GM04504 (cell line): Measurements from ENCODE around the gene RPUSD1.
"Not testable (repeated sequence)": the region's sequence is repeated elsewhere in the genome, so short reads cannot be mapped to it uniquely, and the experiment has no call there.

ENCODE experiments used
- DNase-seq: peaks from one replicate; pipeline ENCODE4 v3.0.0-alpha.2; 2012; ENCODE audit warnings: low read depth

RPUSD1 gene

GRCh38 chr16:747978-748746 is 40.0 kb downstream of the RPUSD1 start:
- DNase-seq, result no peak

DNA sequence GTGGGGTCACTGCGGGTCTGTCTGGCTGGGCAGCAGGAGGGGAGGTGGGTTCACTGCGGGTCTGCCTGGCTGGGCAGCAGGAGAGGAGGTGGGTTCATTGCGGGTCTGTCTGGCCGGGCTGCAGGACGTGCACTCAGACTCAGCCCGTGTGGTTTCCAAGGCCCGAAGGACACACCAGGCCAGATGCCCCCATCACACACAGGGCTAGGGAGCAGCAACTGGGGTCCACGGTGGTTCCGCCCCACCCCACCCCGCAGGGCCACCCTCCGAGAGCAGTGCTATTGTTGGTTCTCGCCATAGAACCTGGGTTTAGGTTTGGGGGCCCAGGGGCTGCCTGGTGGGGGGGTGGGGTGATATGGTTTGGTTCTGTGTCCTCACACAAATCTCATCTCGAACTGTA is 41.5 kb downstream of the RPUSD1 start:
- no peak for DNase-seq

GRCh38 chr16:745739-746138 is 42.4 kb downstream of the RPUSD1 start:
- DNase-seq, result no peak

- DNase-seq, result no peak
Measured at GRCh38 chr16:743794-744500, 44.2 kb downstream of the RPUSD1 start.

GRCh38 chr16:742894-743293 is 45.3 kb downstream of the RPUSD1 start:
- not testable (repeated sequence) for DNase-seq

DNA sequence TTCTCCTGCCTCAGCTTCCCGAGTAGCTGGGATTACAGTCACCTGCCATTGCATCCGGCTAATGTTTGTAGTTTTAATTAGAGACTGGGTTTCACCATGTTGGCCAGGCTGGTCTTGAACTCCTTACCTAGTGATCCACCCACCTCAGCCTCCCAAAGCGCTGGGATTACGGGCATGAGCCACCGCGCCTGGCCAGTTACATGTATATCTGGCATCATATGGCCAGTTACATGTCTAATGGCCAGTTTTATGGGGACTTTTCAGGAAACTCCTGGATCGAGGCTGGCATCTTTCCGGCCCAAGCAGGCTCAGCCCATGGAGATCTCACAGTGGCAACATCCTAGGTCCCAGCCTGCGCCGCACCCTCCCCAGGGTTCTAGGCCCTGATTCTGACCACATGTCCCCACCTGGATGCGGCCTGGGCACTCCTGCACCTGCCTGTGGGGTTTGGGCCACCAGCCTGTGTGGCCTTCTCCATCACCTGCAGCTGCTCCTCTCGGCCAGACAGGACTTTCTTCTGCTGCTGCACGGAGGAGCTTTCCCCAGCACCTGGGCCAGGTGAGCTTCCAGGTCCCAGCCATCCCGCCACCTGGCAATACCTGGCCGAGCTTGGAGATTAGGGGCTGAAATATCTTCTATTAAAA is 46.1 kb downstream of the RPUSD1 start:
- DNase-seq, result no peak

GRCh38 chr16:740764-741505 is 47.2 kb downstream of the RPUSD1 start, which contains the start of gene CIAO3:
Gene CIAO3, minus strand, starts transcription at chr16:740997. Its CDS starts 12 bp downstream, at chr16:740985.
- peak; percentile 71 for DNase-seq

- no peak for DNase-seq
Measured at GRCh38 chr16:740459-740763, 47.8 kb downstream of the RPUSD1 start.

DNA sequence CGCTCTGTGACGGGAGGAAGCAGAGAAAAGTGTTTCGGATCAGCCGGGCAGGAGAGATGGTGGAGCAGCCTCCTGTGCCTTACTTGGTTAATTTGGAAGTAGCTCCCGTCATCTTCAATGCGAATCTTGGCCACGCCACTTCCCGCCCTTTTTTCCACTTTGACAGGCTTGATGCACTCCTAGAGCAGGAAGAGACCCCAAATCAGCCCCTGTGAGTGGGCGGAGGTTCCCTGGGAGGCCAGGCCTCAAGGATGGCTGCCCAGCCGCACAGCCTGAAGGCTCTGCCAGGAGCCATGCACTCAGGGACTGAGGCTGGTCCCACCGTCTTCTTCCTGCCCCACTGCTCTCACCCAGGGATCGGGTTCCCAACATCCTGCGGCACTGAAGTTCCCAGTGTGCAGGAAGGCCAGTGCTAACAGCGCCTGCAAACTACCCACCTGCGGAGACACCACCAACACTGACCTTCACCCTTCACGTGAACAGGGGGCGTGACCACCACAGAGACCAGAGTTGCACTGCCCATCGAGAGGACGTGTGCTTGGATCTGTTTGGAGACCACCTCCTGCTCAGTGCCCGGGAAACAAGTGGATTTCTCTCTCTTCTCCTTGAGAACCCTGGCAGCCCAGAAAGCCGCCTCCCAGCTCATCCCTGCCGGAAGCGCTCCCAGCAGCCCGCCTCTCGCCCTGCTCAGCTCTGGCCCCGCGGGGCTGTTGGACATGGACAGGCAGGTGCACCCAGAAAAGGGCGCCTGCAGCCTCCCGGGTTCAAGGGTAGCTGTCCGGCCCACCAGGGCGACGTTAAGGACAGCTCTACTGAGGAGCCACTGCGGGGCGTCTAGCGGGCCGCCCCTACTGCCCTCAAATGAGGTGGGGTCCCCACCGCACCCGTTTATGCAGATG is 48.4 kb downstream of the RPUSD1 start:
- DNase-seq, result no peak

DNA sequence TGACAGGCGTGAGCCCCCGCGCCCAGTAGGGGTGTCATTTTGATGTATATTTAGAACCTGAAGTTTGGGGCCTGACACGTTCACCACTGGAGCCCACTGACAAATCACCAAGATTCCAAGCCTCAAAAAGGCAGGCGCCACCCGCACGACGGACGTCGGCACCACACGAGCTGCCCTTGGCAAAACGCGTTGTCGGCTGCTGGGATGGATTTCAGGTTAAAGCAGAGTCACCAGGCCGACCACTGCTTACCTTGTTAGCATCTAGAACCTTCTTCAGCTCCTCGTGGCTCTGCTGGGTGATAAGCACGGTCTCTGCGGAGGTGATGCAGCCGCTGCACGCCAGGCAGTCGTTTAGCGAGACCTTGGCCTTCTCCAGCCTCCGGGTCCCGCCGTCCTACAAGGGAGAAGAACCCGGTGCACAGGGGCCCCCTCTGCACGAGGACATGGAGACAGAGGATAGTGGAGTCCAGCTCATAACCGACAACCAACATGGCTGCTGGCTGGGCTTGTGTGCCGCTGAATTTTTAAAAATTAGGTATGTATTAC is 51.2 kb downstream of the RPUSD1 start:
- no peak for DNase-seq

- DNase-seq, result no peak
Measured at GRCh38 chr16:735982-736453, 52.2 kb downstream of the RPUSD1 start.

DNA sequence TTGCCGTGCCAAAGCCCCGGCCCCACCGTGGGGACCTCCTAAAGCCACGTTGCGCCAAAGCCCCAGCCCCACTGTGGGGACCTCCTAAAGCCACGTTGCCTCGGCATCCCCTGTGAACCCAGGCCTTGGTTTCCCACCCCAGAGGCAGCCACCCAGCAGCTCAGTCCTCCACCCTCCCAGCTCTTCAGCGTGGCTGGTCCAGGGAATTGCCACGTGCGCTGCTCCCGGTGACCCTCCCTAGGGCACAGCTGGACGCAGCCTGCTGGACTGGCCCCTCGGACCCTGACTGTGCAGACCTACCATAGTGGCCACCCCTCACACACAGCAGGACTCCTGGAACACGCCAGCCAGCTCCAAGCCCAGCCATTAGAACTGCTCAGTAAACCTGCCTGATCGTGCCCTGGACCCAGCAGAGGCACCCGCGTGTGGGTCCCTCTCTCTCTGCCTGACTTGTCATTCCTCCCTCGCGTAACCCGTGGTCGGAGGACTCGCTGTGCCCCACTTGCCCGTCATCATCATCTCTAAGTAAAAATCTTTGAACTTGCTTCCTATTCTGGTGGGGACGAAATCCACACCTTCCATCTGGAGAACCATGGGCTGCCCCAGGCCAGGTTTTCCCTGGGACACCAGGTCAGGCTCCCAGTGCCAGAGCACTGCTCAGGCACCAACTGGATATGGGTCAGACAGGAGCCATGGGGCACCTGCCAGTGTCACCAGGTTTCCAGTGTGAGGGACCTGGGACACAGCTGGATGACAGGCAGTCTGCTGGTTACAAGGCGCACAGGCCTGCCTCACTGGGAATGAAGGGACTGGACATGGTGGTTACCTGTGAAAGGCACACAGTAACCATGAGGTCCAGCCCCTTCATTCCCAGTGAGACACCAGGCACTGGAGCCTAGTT is 53.0 kb downstream of the RPUSD1 start:
- no peak for DNase-seq
